Measurements from ENCODE around the gene DNTTIP2. TPM values are rescaled to one million over a fixed set of nuclear protein-coding genes. Genes with fewer than 3 reads are reported as not detected.
"Not testable (repeated sequence)": the region's sequence is repeated elsewhere in the genome, so short reads cannot be mapped to it uniquely, and the experiment has no call there.

Gene DNTTIP2
- total and polyA plus RNA-seq, 2 experiments from 2014 or later, result 34.4 to 43.6 TPM

GRCh38 chr1:93869653-93870052 is 9.4 kb downstream of the DNTTIP2 start:
- 98% methylated on average over 5 of the region's 5 CpGs for WGBS (ENCODE audit: low lambda C conversion rate, missing lambda C conversion rate)

GRCh38 chr1:93868492-93868891 is 10.5 kb downstream of the DNTTIP2 start:
- H3K27ac ChIP-seq; H3K79me2 ChIP-seq; H3K9me3 ChIP-seq (ENCODE audit: low read depth); H3K4me2 ChIP-seq; DNase-seq (ENCODE audit: low spot score); H4K20me1 ChIP-seq (ENCODE audit: insufficient read depth, poor library complexity, severe bottlenecking); H3K27me3 ChIP-seq; H3K36me3 ChIP-seq (replicated peaks; ENCODE audit: insufficient read depth, low read depth); H2AFZ ChIP-seq; H3K9me2 ChIP-seq (replicated peaks; ENCODE audit: insufficient read depth); H3K4me1 ChIP-seq (ENCODE audit: insufficient read depth); H3K4me3 ChIP-seq: not testable (repeated sequence)
- WGBS (ENCODE audit: low lambda C conversion rate, missing lambda C conversion rate), result 95% methylated on average over 1 of the region's 1 CpG

More at GRCh38 chr1:93869653-93870052, 9.4 kb downstream of the DNTTIP2 start:
- no peaks in the 10 kb centered on the region for H3K27me3 ChIP-seq
- H2AFZ ChIP-seq, result no peak overlapping the region
- no peaks in the 10 kb centered on the region for H3K4me1 ChIP-seq (ENCODE audit: insufficient read depth)
- no peaks in the 10 kb centered on the region for H3K9me3 ChIP-seq (ENCODE audit: low read depth)
- TF ChIP-seq EZH2 (IDR thresholded peaks at IDR 0.05; ENCODE audit: borderline replicate concordance) (no peak), CTCF (IDR thresholded peaks at IDR 0.05; ENCODE audit: poor library complexity) (no peak)
- H4K20me1 ChIP-seq (ENCODE audit: insufficient read depth, poor library complexity, severe bottlenecking), result no peaks in the 10 kb centered on the region
- no peak overlapping the region for H3K27ac ChIP-seq
- H3K79me2 ChIP-seq, result no peaks in the 10 kb centered on the region
- no peaks in the 10 kb centered on the region for H3K9me2 ChIP-seq (replicated peaks; ENCODE audit: insufficient read depth)
- no peak overlapping the region for H3K4me3 ChIP-seq
- DNase-seq (ENCODE audit: low spot score), result no peak
- H3K36me3 ChIP-seq (replicated peaks; ENCODE audit: insufficient read depth, low read depth), result no peaks in the 10 kb centered on the region
- no peak overlapping the region for H3K4me2 ChIP-seq

- no peaks in the 10 kb centered on the region for H3K27me3 ChIP-seq
- H3K27ac ChIP-seq, result no peak overlapping the region
- no peak for TF ChIP-seq EZH2 (IDR thresholded peaks at IDR 0.05; ENCODE audit: borderline replicate concordance)
- no peak for TF ChIP-seq EZH2phosphoT487 (IDR thresholded peaks at IDR 0.05; ENCODE audit: low read depth, severe bottlenecking, unreplicated experiment)
- no peaks in the 10 kb centered on the region for H3K36me3 ChIP-seq (replicated peaks; ENCODE audit: insufficient read depth, low read depth)
- H3K4me1 ChIP-seq (ENCODE audit: insufficient read depth), result no peaks in the 10 kb centered on the region
- no peak overlapping the region for H3K4me2 ChIP-seq
- H3K9me2 ChIP-seq (replicated peaks; ENCODE audit: insufficient read depth), result no peaks in the 10 kb centered on the region
- H4K20me1 ChIP-seq (ENCODE audit: insufficient read depth, poor library complexity, severe bottlenecking), result no peaks in the 10 kb centered on the region
- 91% methylated on average over 5 of the region's 5 CpGs for WGBS (ENCODE audit: low lambda C conversion rate, missing lambda C conversion rate)
- no peak for DNase-seq (ENCODE audit: low spot score)
- no peaks in the 10 kb centered on the region for H3K79me2 ChIP-seq
- H3K9me3 ChIP-seq (ENCODE audit: low read depth), result no peaks in the 10 kb centered on the region
- H2AFZ ChIP-seq, result no peak overlapping the region
- H3K4me3 ChIP-seq, result no peak overlapping the region
These were observed 13.8 kb downstream of the DNTTIP2 start for GRCh38 chr1:93865253-93865652.

- no peak overlapping the region for H3K4me3 ChIP-seq
- no peaks in the 10 kb centered on the region for H3K4me1 ChIP-seq (ENCODE audit: insufficient read depth)
- no peaks in the 10 kb centered on the region for H3K9me3 ChIP-seq (ENCODE audit: low read depth)
- WGBS (ENCODE audit: low lambda C conversion rate, missing lambda C conversion rate), result 55% methylated on average over 3 of the region's 3 CpGs
- H3K27me3 ChIP-seq, result no peaks in the 10 kb centered on the region
- no peak for DNase-seq (ENCODE audit: low spot score)
- TF ChIP-seq CTCF (IDR thresholded peaks at IDR 0.05; ENCODE audit: poor library complexity), result no peak
- TF ChIP-seq EZH2 (IDR thresholded peaks at IDR 0.05; ENCODE audit: borderline replicate concordance), result no peak
- no peak for TF ChIP-seq EZH2phosphoT487 (IDR thresholded peaks at IDR 0.05; ENCODE audit: low read depth, severe bottlenecking, unreplicated experiment)
- no peaks in the 10 kb centered on the region for H4K20me1 ChIP-seq (ENCODE audit: insufficient read depth, poor library complexity, severe bottlenecking)
- no peaks in the 10 kb centered on the region for H3K36me3 ChIP-seq (replicated peaks; ENCODE audit: insufficient read depth, low read depth)
- no peaks in the 10 kb centered on the region for H3K79me2 ChIP-seq
- no peak overlapping the region for H2AFZ ChIP-seq
- H3K4me2 ChIP-seq, result no peak overlapping the region
- no peaks in the 10 kb centered on the region for H3K9me2 ChIP-seq (replicated peaks; ENCODE audit: insufficient read depth)
- H3K27ac ChIP-seq, result no peak overlapping the region
These were observed 14.8 kb downstream of the DNTTIP2 start for GRCh38 chr1:93864175-93864574.

- H3K4me1 ChIP-seq (ENCODE audit: insufficient read depth); H3K27ac ChIP-seq; DNase-seq (ENCODE audit: low spot score); H3K27me3 ChIP-seq; H4K20me1 ChIP-seq (ENCODE audit: insufficient read depth, poor library complexity, severe bottlenecking); H3K4me2 ChIP-seq; H3K9me2 ChIP-seq (replicated peaks; ENCODE audit: insufficient read depth); H3K36me3 ChIP-seq (replicated peaks; ENCODE audit: insufficient read depth, low read depth); H3K79me2 ChIP-seq; H3K4me3 ChIP-seq; H2AFZ ChIP-seq; H3K9me3 ChIP-seq (ENCODE audit: low read depth): not testable (repeated sequence)
- WGBS (ENCODE audit: low lambda C conversion rate, missing lambda C conversion rate), result 72% methylated on average over 3 of the region's 3 CpGs
These were observed 21.4 kb downstream of the DNTTIP2 start for GRCh38 chr1:93857653-93858052.

GRCh38 chr1:93855983-93856382 is 23.0 kb downstream of the DNTTIP2 start:
- not testable (repeated sequence) for H3K4me1 ChIP-seq (ENCODE audit: insufficient read depth); H3K4me3 ChIP-seq; H3K36me3 ChIP-seq (replicated peaks; ENCODE audit: insufficient read depth, low read depth); H3K27me3 ChIP-seq; H3K4me2 ChIP-seq; H4K20me1 ChIP-seq (ENCODE audit: insufficient read depth, poor library complexity, severe bottlenecking); H2AFZ ChIP-seq; H3K27ac ChIP-seq; DNase-seq (ENCODE audit: low spot score); H3K9me3 ChIP-seq (ENCODE audit: low read depth); H3K79me2 ChIP-seq; H3K9me2 ChIP-seq (replicated peaks; ENCODE audit: insufficient read depth)
- 89% methylated on average over 9 of the region's 9 CpGs for WGBS (ENCODE audit: low lambda C conversion rate, missing lambda C conversion rate)

Data from hepatocyte (in vitro differentiated cells).